Measurements from ENCODE around the gene SLC34A2. TPM values are rescaled to one million over a fixed set of nuclear protein-coding genes. Genes with fewer than 3 reads are reported as not detected.

The SLC34A2 gene
- total and polyA plus RNA-seq, 2 experiments from 2014 or later = not detected

- Histone ChIP-seq H3K4me3 (no peak overlapping the region), H2AFZ (no peak overlapping the region), H3K36me3 (ENCODE audit: low read depth) (no peaks in the 10 kb centered on the region), H3K9ac (no peak overlapping the region), H3F3A (ENCODE audit: insufficient read depth) (no peaks in the 10 kb centered on the region), H3K79me2 (ENCODE audit: insufficient read depth) (no peaks in the 10 kb centered on the region), H3K27ac (no peak overlapping the region), H3K4me2 (ENCODE audit: unreplicated experiment) (no peak overlapping the region), H3K9me2 (ENCODE audit: insufficient read depth) (no peaks in the 10 kb centered on the region), H3K4me1 (ENCODE audit: insufficient read depth) (no peaks in the 10 kb centered on the region), H3K27me3 (replicated peaks; ENCODE audit: insufficient read depth) (no peaks in the 10 kb centered on the region; the same call in 1 of the 2 replicates), H3K9me3 (ENCODE audit: low read depth) (no peaks in the 10 kb centered on the region), H4K20me1 (ENCODE audit: insufficient read depth) (no peaks in the 10 kb centered on the region)
- DNase-seq = no peak
- in situ Hi-C loops (cut with MboI) = no loop called here
- no peak for TF ChIP-seq EZH2phosphoT487 (IDR thresholded peaks at IDR 0.05; ENCODE audit: insufficient read depth, low read depth)
- no peak for TF ChIP-seq EZH2 (IDR thresholded peaks at IDR 0.05; ENCODE audit: insufficient read depth, poor library complexity, severe bottlenecking)
- 57 to 62% methylated on average over 5 to 6 of the region's 6 CpGs for WGBS, 2 experiments (ENCODE audit: low coverage in 1 of 2, low lambda C conversion rate in 2 of 2, missing lambda C conversion rate in 2 of 2)
Measured at GRCh38 chr4:25614807-25615206, 40.8 kb upstream of the SLC34A2 start.

GRCh38 chr4:25621027-25621930, 34.4 kb upstream of the SLC34A2 start:
- TF ChIP-seq EZH2phosphoT487 (IDR thresholded peaks at IDR 0.05; ENCODE audit: insufficient read depth, low read depth) (no peak), EZH2 (IDR thresholded peaks at IDR 0.05; ENCODE audit: insufficient read depth, poor library complexity, severe bottlenecking) (no peak)
- no peaks in the 10 kb centered on the region for H3K36me3 ChIP-seq (ENCODE audit: low read depth)
- H3K79me2 ChIP-seq (ENCODE audit: insufficient read depth) = no peaks in the 10 kb centered on the region
- in situ Hi-C loops (cut with MboI) = no loop called here
- WGBS, 2 experiments (ENCODE audit: low coverage in 1 of 2, low lambda C conversion rate in 2 of 2, missing lambda C conversion rate in 2 of 2) = 23 to 29% methylated on average over 15 of the region's 15 CpGs
- H3K9me3 ChIP-seq (ENCODE audit: low read depth) = no peaks in the 10 kb centered on the region
- H3K4me3 ChIP-seq = no peak overlapping the region
- no peaks in the 10 kb centered on the region; the same call in 1 of the 2 replicates for H3K27me3 ChIP-seq (replicated peaks; ENCODE audit: insufficient read depth)
- H3K4me2 ChIP-seq (ENCODE audit: unreplicated experiment) = no peak overlapping the region
- DNase-seq = no peak
- no peak overlapping the region for H3K27ac ChIP-seq
- H3K9me2 ChIP-seq (ENCODE audit: insufficient read depth) = no peaks in the 10 kb centered on the region
- H3K9ac ChIP-seq = no peak overlapping the region
- H3F3A ChIP-seq (ENCODE audit: insufficient read depth) = no peaks in the 10 kb centered on the region
- H2AFZ ChIP-seq = no peak overlapping the region
- no peaks in the 10 kb centered on the region for H4K20me1 ChIP-seq (ENCODE audit: insufficient read depth)
- H3K4me1 ChIP-seq (ENCODE audit: insufficient read depth) = no peaks in the 10 kb centered on the region

GRCh38 chr4:25624616-25625015, 31.0 kb upstream of the SLC34A2 start:
- H3K79me2 ChIP-seq (ENCODE audit: insufficient read depth) = no peaks in the 10 kb centered on the region
- H3K9ac ChIP-seq = no peak overlapping the region
- WGBS, 2 experiments (ENCODE audit: low coverage in 1 of 2, low lambda C conversion rate in 2 of 2, missing lambda C conversion rate in 2 of 2) = 0 to 5% methylated on average over 1 of the region's 1 CpG
- TF ChIP-seq EZH2phosphoT487 (IDR thresholded peaks at IDR 0.05; ENCODE audit: insufficient read depth, low read depth) (no peak), EZH2 (IDR thresholded peaks at IDR 0.05; ENCODE audit: insufficient read depth, poor library complexity, severe bottlenecking) (no peak)
- no peak overlapping the region for H3K4me2 ChIP-seq (ENCODE audit: unreplicated experiment)
- H2AFZ ChIP-seq = no peak overlapping the region
- no peaks in the 10 kb centered on the region for H4K20me1 ChIP-seq (ENCODE audit: insufficient read depth)
- no peaks in the 10 kb centered on the region for H3K9me3 ChIP-seq (ENCODE audit: low read depth)
- DNase-seq = peak; percentile 53
- H3K4me3 ChIP-seq = no peak overlapping the region
- H3F3A ChIP-seq (ENCODE audit: insufficient read depth) = no peaks in the 10 kb centered on the region
- in situ Hi-C loops (cut with MboI) = no loop called here
- no peaks in the 10 kb centered on the region; the same call in 1 of the 2 replicates for H3K27me3 ChIP-seq (replicated peaks; ENCODE audit: insufficient read depth)
- no peaks in the 10 kb centered on the region for H3K9me2 ChIP-seq (ENCODE audit: insufficient read depth)
- H3K27ac ChIP-seq = no peak overlapping the region
- H3K36me3 ChIP-seq (ENCODE audit: low read depth) = no peaks in the 10 kb centered on the region
- no peaks in the 10 kb centered on the region for H3K4me1 ChIP-seq (ENCODE audit: insufficient read depth)

- Histone ChIP-seq H2AFZ (no peak overlapping the region), H3K9ac (no peak overlapping the region), H3K4me2 (ENCODE audit: unreplicated experiment) (no peak overlapping the region), H3K9me3 (ENCODE audit: low read depth) (no peaks in the 10 kb centered on the region), H3K36me3 (ENCODE audit: low read depth) (no peaks in the 10 kb centered on the region), H3K4me3 (no peak overlapping the region), H3K27me3 (replicated peaks; ENCODE audit: insufficient read depth) (no peaks in the 10 kb centered on the region), H3K4me1 (ENCODE audit: insufficient read depth) (no peaks in the 10 kb centered on the region), H3F3A (ENCODE audit: insufficient read depth) (no peaks in the 10 kb centered on the region), H3K79me2 (ENCODE audit: insufficient read depth) (no peaks in the 10 kb centered on the region), H3K27ac (no peak overlapping the region), H4K20me1 (ENCODE audit: insufficient read depth) (no peaks in the 10 kb centered on the region), H3K9me2 (ENCODE audit: insufficient read depth) (no peaks in the 10 kb centered on the region)
- TF ChIP-seq EZH2 (IDR thresholded peaks at IDR 0.05; ENCODE audit: insufficient read depth, poor library complexity, severe bottlenecking) = no peak
- no peak for TF ChIP-seq EZH2phosphoT487 (IDR thresholded peaks at IDR 0.05; ENCODE audit: insufficient read depth, low read depth)
- 70 to 73% methylated on average over 2 of the region's 2 CpGs for WGBS, 2 experiments (ENCODE audit: low coverage in 1 of 2, low lambda C conversion rate in 2 of 2, missing lambda C conversion rate in 2 of 2)
- no peak for DNase-seq
- in situ Hi-C loops (cut with MboI) = no loop called here
Measured at GRCh38 chr4:25628451-25628850, 27.2 kb upstream of the SLC34A2 start.
